H54 (cell line): Measurements from ENCODE around the gene POLR2M.

Experiments used
- DNase-seq: peaks from one replicate; pipeline ENCODE4 v3.0.0; 2011; ENCODE audit warnings: low spot score, mixed read lengths; ENCODE audit not compliant: insufficient read length
- FAIRE-seq: peaks from 3 replicates; lab custom pipeline; 2011; peaks lifted over from hg19 to GRCh38; lab: Jason Lieb, UNC
- POLR2A ChIP-seq: IDR thresholded peaks from 2 replicates; pipeline ENCODE4 v1.6.1; 2011; ENCODE audit warnings: low read depth, mild to moderate bottlenecking, low read length

The POLR2M gene

DNA sequence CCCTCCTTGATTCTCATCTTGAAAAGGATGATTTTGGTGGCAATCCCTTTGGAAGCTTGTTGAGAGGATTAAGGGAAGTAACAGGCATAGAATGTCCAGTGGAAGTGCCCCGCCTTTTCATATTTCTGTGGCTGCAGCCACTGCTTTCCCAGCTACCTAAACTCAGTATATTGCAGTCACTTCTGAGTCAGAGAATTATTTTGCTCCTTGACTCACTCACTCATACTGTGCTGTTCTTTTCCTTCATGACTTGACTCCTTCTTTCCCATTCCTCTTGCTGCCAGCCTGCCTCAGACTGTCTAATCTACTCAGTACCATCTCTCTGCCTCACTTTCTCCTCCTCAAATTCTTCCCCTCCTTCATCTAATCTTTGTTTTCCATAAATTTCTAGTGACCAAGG is 26.5 kb upstream of the POLR2M start:
- DNase-seq, result peak; percentile 38
- peak; percentile 78 for FAIRE-seq
- TF ChIP-seq POLR2A, result no peak

DNA sequence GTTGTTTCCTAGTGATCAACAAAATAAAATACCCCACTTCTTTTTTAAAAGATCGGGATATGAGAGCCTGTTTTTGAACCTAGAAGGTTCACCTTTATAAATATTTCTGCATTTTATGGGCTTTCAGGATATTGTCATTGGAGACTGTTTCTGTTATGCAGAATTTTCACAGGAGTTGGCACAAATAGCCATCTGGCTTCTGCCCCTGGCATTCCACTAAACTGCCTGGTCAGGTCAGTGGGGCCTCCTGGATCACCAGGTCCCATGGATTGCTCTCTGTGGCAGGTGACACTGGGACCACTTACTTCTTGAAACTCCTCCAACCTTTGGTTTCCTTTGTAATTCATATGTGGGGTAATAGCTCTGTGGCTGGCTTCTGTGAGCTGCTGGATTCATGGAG is 25.5 kb upstream of the POLR2M start:
- TF ChIP-seq POLR2A, result no peak
- DNase-seq (no peak), FAIRE-seq (no peak)

DNA sequence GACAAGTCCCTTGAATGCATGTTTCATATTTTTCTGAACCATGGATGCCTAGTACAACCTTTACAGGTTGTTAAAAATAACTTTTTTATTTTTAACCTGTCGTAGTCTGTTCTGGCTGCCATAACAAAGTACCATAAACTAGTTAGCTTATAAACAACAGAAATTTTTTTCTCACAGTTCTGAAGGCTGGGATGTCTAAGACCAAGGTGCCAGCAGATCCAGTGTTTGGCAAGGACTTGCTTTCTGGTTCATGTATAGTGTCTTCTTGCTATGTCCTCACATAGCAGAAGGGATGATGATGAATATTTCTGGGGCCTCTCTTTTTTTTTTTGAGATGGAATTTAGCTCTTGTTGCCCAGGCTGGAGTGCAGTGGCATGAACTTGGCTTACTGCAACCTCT is 23.0 kb upstream of the POLR2M start:
- TF ChIP-seq POLR2A, result no peak
- DNase-seq, result no peak
- FAIRE-seq, result no peak

DNA sequence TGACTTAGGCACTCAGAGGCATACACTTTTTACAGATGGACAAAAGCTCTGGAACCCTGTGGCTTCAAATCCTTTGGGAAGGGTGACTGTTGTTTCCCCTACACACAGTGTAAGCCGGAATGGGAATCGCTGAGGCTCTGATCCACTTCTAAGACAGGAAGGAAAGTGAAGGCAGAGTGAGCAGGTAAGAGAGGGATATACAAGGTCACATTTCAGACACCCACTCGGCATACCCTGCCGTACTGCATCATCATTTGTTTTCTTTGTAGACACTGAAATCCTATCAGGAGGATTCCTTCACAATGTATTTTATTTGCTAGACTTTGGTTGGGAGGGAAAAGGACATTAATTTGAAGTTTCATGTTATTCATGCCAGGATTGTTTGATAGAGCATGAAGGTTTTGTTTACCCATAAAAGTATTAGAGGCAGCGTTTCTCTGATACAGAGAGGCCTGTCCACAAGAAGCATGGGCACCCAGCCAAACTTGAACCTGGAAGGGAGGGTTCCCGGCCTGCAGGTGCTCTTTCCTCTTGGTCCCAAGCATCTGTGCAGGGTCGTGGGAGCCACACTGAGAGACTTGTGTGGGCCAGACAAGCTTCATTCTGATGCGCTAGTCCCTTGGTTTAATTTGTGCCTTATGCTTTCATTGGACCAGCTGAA is 21.9 kb upstream of the POLR2M start:
- DNase-seq, result no peak
- FAIRE-seq, result no peak
- TF ChIP-seq POLR2A, result no peak

DNA sequence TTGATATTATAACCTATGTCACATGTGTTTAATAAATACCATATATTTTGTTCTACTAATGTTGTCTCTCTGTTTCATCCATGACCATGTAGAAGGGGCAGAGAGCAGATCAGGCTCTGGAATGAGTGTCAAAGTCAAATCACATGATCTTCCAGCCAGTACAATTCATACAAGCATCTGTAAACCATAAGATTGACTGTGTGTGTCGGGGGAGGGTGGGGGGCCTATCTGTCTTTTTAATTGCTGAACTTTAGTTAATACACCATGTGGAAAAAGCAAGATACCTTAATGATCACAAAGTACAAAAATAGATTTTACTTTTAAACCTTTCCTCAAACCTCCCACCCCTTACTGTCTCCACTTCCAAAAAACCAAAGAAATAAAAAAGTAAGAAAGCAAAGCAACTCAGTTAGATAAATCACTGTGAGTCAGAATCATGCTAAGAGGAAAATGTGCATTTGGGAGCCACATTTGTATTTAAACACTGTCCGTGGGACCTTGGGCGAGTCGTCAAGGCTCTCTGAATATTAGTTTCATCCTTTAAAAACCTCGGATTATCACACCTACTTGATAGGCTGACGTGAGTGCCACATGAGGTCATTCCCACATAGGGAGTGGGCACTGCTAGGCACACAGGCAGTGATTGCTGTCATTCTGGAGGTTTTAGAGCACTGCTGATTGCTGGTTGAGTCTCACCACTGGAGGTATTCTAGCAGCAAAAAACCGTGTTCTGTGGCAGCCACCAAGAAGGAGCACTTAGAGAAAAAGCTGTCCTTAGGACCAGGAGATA is 21.0 kb upstream of the POLR2M start:
- FAIRE-seq (no peak), DNase-seq (no peak)
- TF ChIP-seq POLR2A, result no peak

DNA sequence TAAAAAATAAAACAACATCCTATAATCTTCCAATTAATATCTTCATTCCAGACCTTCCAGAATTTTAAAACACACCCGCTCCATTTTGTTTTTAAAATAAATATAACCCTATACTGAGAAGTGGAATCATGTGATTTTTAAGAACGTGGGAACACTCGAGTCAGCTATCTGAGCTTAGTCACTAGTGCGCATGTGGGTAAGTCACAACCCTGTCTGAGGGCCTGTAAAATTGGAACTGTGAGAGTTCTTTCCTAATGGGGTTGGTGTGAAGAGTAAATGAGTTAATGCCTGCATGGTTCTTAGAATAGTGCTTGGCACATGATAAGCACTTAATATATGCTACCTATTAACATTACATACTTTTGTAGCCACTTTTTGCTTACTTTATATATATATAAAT is 19.9 kb upstream of the POLR2M start:
- FAIRE-seq, result no peak
- DNase-seq, result no peak
- no peak for TF ChIP-seq POLR2A

DNA sequence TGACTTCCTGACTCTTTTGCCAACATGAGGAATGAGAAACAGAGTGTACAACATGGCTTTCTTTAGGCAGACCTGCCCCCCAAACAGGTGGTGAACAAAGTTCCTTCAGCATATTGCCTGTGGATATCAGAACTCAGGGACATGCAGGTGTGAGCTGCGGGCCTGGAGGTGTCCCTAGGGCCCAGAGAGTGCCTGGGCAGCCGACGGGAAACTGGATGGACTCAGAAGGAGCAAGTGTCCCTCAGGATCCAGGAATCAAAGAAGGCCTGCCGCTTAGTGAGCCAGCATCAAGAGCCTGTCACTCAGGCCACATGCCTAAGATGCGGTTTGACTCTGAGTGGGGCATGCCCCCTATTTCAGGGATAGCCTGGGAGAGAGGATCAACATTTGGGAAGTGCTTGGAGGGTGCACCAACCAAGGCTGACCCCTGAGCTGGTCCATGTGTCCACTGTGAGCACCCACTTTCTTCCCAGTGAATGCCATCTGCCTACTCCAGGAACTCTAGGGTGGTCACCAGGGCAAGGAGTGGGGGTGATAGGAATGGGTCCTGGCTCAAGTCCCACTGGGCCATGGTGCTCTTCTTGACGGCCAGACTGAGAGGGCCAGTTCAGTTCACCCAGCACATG is 16.1 kb upstream of the POLR2M start:
- FAIRE-seq (no peak), DNase-seq (no peak)
- no peak for TF ChIP-seq POLR2A

DNA sequence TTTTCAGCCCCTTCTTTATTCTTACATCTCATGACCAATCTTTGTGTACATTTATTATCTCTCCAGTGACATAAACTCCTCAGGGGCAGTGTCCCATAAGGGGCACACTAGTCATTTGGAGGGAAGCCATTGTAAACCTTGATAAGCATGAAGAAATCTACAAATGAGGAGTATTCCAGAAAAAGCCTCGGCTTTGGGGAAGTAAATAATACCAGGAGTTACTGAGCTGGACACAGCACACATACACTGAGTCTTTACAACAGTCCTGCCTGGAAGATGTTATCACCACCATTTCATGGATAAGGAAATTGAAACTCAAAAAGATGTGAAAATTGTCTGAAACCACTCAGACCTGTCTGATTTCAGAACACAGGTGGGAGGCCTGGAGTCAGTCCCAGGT is 15.4 kb upstream of the POLR2M start:
- TF ChIP-seq POLR2A, result no peak
- no peak for DNase-seq
- FAIRE-seq, result no peak

DNA sequence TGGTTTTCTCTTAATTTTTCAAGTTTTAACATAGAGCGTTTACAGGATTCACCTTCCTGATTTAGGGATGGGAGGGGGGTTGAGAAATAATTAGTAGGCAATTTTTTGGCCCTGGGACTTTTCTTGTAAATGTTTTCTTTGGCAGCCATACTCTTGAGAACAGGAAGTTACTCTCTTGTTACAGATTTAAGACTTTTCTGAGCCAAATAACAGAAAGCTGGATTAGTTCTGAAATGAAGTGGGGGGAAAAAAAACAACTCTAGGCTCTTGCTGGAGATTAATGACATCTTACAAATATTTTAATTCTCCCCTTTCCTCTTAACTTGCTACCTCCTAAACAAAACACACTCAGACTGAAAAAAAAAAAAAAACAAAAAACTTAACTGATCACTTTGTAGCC is 13.8 kb upstream of the POLR2M start:
- DNase-seq (no peak), FAIRE-seq (no peak)
- TF ChIP-seq POLR2A, result no peak

DNA sequence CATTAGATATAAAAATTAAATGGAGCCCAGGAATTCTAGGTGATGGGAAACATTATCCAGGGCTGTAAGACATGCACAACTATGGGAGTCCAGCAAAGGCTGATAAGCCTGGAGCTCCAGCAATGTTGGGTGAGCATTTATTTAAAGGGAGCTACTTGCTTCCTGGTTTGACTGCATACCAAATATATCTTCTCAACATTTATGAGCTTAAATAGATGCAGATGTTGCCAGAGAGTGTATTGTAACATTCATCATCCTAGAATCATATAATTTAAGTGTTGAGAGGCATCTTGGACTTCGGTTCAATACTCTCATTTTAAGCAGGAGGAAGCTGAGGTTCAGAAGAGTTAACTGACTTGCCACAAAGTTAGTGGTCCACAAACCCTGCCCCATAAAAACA is 12.2 kb upstream of the POLR2M start:
- no peak for TF ChIP-seq POLR2A
- DNase-seq (no peak), FAIRE-seq (no peak)

DNA sequence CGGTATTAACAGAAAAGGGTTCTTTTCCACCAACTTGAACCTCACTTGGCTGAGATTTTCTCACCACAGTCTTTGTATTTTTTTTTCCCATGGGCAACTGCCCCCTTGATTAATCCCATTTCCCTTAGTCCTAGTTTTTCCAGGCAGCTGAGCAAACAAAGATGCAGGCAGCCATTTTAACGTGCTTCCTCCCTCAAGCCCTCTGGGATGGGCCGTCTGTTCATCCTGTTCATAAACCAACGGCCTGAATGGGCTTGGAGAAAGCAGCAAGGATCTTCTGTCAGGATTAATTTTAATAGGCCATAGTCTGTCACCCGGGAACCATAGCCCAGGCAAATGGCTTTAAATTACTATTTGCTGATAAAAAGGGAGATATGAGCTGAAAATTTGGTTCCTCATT is 10.4 kb upstream of the POLR2M start:
- no peak for TF ChIP-seq POLR2A
- DNase-seq, result no peak
- no peak for FAIRE-seq

DNA sequence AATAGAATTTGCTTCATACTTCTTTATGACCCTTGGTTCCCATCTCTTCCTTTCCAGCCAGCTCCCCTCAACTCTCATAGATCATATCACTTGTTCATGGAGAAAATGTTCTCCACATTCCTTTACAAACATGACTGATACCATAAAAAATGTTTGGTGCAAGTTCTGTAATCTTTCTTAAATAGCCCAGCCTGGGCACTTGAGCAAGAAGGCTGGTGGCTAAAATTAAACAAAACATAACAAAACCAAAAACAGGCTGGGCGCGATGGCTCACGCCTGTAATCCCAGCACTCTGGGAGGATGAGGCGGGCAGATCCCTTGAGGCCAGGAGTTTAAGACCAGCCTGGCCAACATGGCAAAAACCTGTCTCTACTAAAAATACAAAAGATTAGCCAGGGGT is 8.9 kb upstream of the POLR2M start:
- DNase-seq (no peak), FAIRE-seq (no peak)
- no peak for TF ChIP-seq POLR2A

DNA sequence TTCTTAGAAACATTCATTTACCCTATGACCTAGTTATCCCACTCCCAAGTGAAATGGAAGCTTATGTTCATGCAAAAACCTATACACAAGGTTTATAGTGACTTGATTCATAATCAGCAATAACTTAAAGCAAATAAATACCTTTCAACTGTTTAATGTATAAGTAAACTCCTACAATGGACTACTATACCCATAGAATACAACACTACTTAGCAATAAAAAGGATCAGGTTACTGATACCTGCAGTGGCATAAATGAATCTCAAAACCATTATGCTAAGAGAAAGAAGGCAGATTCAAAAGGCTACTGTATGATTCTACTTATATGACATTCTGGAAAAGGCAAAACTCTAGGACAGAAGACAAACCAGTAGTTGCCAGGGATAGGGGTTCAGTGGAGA is 8.3 kb upstream of the POLR2M start:
- FAIRE-seq, result no peak
- no peak for DNase-seq
- no peak for TF ChIP-seq POLR2A

DNA sequence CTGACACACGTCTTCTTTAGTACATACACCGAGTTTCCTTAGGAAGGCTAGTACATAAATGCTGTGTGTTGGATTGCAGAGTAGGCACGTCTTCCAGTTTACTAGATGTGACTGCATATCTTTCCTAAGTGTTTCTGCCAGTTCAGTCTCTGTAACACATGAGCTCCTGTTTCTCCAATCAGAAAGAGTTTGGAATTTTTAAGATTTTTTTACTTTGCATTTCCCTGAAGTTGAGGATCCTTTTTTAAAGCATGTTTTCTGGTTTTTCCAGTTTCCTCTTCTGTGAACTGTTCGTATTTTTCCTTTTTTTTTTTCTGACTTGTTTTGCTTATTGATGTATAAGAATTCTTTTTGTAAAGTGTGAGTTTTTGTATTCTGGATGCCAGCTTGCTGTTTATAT is 7.5 kb upstream of the POLR2M start:
- DNase-seq (no peak), FAIRE-seq (no peak)
- TF ChIP-seq POLR2A, result no peak
